A549 (cell line): ENCODE measurements around the gene CARMIL1. TPM values are rescaled to one million over a fixed set of nuclear protein-coding genes. Genes with fewer than 3 reads are reported as not detected.

ENCODE experiments used
- ATAC-seq, 2 experiments: fragments of 200-7000 bp in 1 of 2; fragments of >200 bp in 1 of 2; cut with Nextera tagmentation in 1 of 2; cut with Tn5 transposase in 1 of 2; 3 replicates each; pipeline versions ENCODE4 v1.8.0 to v1.9.1; 2018 to 2020; ENCODE audit warnings: mild to moderate bottlenecking in 1 of 2, moderate library complexity in 1 of 2
- CTCF ChIA-PET: fragments of 300-600 bp; sonication (Branson Sonifier 250); formaldehyde crosslinking; extraction: SDS; loops from one replicate; lab custom pipeline; 2021; ENCODE audit warnings: antibody characterized with exemption, inconsistent platforms; lab: Yijun Ruan, JAX
- POLR2A ChIA-PET: fragments of 350-600 bp; formaldehyde crosslinking; extraction: SDS; loops from one replicate; lab custom pipeline; 2021; ENCODE audit warnings: antibody characterized with exemption, inconsistent platforms; lab: Yijun Ruan, JAX
- DNase-seq, 2 experiments: peaks; one replicate each; pipeline versions ENCODE4 v3.0.0 to v3.0.0-alpha.2; 2011 to 2016; ENCODE audit warnings: low read depth in 1 of 2, low spot score in 1 of 2
- FAIRE-seq: peaks from 2 replicates; lab custom pipeline; 2011; peaks lifted over from hg19 to GRCh38; lab: Jason Lieb, UNC
- H3K27ac ChIP-seq, 2 experiments: fragments of >200 bp; sonication (Bioruptor Twin); formaldehyde crosslinking; 3 replicates each; pipeline ENCODE4 v1.5.1; 2016 to 2017
- H3K4me1 ChIP-seq: fragments of >200 bp; sonication (Bioruptor Twin); formaldehyde crosslinking; 3 replicates; pipeline ENCODE4 v1.6.1; 2016
- H3K4me2 ChIP-seq: fragments of >200 bp; sonication (Bioruptor Twin); formaldehyde crosslinking; 3 replicates; pipeline ENCODE4 v1.6.1; 2016
- H3K4me3 ChIP-seq: fragments of >200 bp; sonication (Bioruptor Twin); formaldehyde crosslinking; 3 replicates; pipeline ENCODE4 v1.5.1; 2016
- H3K9me3 ChIP-seq: fragments of >200 bp; sonication (Bioruptor Twin); formaldehyde crosslinking; 3 replicates; pipeline ENCODE4 v1.6.1; 2016
- BHLHE40 ChIP-seq: IDR thresholded peaks from 2 replicates; pipeline ENCODE4 v1.6.1; 2012; ENCODE audit warnings: low read depth, low read length, inconsistent platforms
- CBX2 ChIP-seq: fragments of 200-600 bp; sonication (generic); IDR thresholded peaks from 2 replicates; pipeline ENCODE4 v1.6.1; 2016; ENCODE audit warnings: low read depth, mild to moderate bottlenecking, borderline replicate concordance
- CEBPB ChIP-seq, 2 experiments: fragments of >200 bp in 1 of 2; sonication (Bioruptor Twin) in 1 of 2; formaldehyde crosslinking in 1 of 2; IDR thresholded peaks; 2 replicates each; pipeline ENCODE4 v1.6.1; 2012 to 2016
- CHD2 ChIP-seq: fragments of 150-350 bp; IDR thresholded peaks from 2 replicates; pipeline ENCODE4 v1.6.1; 2014; ENCODE audit warnings: low read length; ENCODE audit not compliant: partially characterized antibody
- CHD4 ChIP-seq: fragments of 200-600 bp; sonication (generic); IDR thresholded peaks from 2 replicates; pipeline ENCODE4 v1.6.1; 2016; ENCODE audit warnings: antibody characterized with exemption, mild to moderate bottlenecking, borderline replicate concordance
- CTCF ChIP-seq: fragments of >200 bp; sonication (Bioruptor Twin); formaldehyde crosslinking; IDR thresholded peaks from 3 replicates; pipeline ENCODE4 v1.5.1; 2016
- EHMT2 ChIP-seq: fragments of 200-600 bp; sonication (generic); IDR thresholded peaks from 2 replicates; pipeline ENCODE4 v1.6.1; 2016; ENCODE audit warnings: antibody characterized with exemption, low read depth, mild to moderate bottlenecking, moderate library complexity
- EP300 ChIP-seq, 2 experiments: fragments of >200 bp; sonication (Bioruptor Twin); formaldehyde crosslinking; IDR thresholded peaks; 2 replicates in 1 of 2; 3 replicates in 1 of 2; pipeline ENCODE4 v1.6.1; 2016 to 2017
- ESRRA ChIP-seq: fragments of 150-350 bp; IDR thresholded peaks from 2 replicates; pipeline ENCODE4 v1.6.1; 2014; ENCODE audit warnings: mild to moderate bottlenecking, low read length, borderline replicate concordance
- FOSB ChIP-seq: fragments of 250-450 bp; sonication (Bioruptor Pico); IDR thresholded peaks from 2 replicates; pipeline ENCODE4 v1.5.0; 2020; ENCODE audit warnings: mild to moderate bottlenecking, moderate library complexity
- FOSL2 ChIP-seq, 2 experiments: fragments of 450-650 bp in 1 of 2; fragments of >200 bp in 1 of 2; sonication (Bioruptor Twin) in 1 of 2; formaldehyde crosslinking; IDR thresholded peaks; 2 replicates each; pipeline versions ENCODE4 v1.5.0 to v1.6.1; 2016 to 2020; ENCODE audit warnings: mild to moderate bottlenecking in 1 of 2, moderate library complexity in 1 of 2
- HEYL ChIP-seq: fragments of 250-450 bp; sonication (Bioruptor Pico); IDR thresholded peaks from 2 replicates; pipeline ENCODE4 v1.8.0; 2021; ENCODE audit warnings: mild to moderate bottlenecking, moderate library complexity
- JUN ChIP-seq, 2 experiments: fragments of >200 bp; sonication (Bioruptor Twin); formaldehyde crosslinking; IDR thresholded peaks; 2 replicates in 1 of 2; 3 replicates in 1 of 2; pipeline ENCODE4 v1.6.1; 2016 to 2017
- KDM1A ChIP-seq: fragments of 200-600 bp; sonication (generic); IDR thresholded peaks from 2 replicates; pipeline ENCODE4 v1.6.1; 2016; ENCODE audit warnings: low read depth, mild to moderate bottlenecking
- NFE2L2 ChIP-seq: fragments of 150-350 bp; conservative IDR thresholded peaks from 2 replicates; pipeline ENCODE4 v1.6.1; 2014; ENCODE audit warnings: low read length
- NR3C1 ChIP-seq: fragments of >200 bp; sonication (Bioruptor Twin); formaldehyde crosslinking; IDR thresholded peaks from 3 replicates; pipeline ENCODE4 v1.6.1; 2017
- PHF8 ChIP-seq: fragments of 200-600 bp; sonication (generic); IDR thresholded peaks from 2 replicates; pipeline ENCODE4 v1.6.1; 2016; ENCODE audit warnings: low read depth, mild to moderate bottlenecking, antibody characterized with exemption, moderate library complexity, borderline replicate concordance
- POLR2A ChIP-seq: IDR thresholded peaks from 2 replicates; pipeline ENCODE4 v1.6.1; 2012; ENCODE audit warnings: mild to moderate bottlenecking, low read length
- POLR2AphosphoS2 ChIP-seq: conservative IDR thresholded peaks from 2 replicates; pipeline ENCODE4 v1.6.1; 2012; ENCODE audit warnings: low read length, improper control_type of control experiment, inconsistent platforms
- RARB ChIP-seq: fragments of 250-450 bp; sonication (Bioruptor Pico); IDR thresholded peaks from 2 replicates; pipeline ENCODE4 v1.8.0; 2021; ENCODE audit warnings: mild to moderate bottlenecking, moderate library complexity
- RCOR1 ChIP-seq: fragments of 150-350 bp; IDR thresholded peaks from 2 replicates; pipeline ENCODE4 v1.6.1; 2014; ENCODE audit warnings: antibody characterized with exemption, low read length, low read depth
- RNF2 ChIP-seq: fragments of 200-600 bp; sonication (generic); IDR thresholded peaks from 2 replicates; pipeline ENCODE4 v1.6.1; 2016; ENCODE audit warnings: low read depth, mild to moderate bottlenecking, antibody characterized with exemption, moderate library complexity, borderline replicate concordance
- SMC3 ChIP-seq: fragments of >200 bp; sonication (Bioruptor Twin); formaldehyde crosslinking; IDR thresholded peaks from 3 replicates; pipeline ENCODE4 v1.6.1; 2018; ENCODE audit warnings: inconsistent platforms
- TP53 ChIP-seq: fragments of 250-450 bp; sonication (Bioruptor Pico); IDR thresholded peaks from 2 replicates; pipeline ENCODE4 v1.5.0; 2021; ENCODE audit warnings: mild to moderate bottlenecking, moderate library complexity
- ZC3H11A ChIP-seq: fragments of 450-650 bp; IDR thresholded peaks from 2 replicates; pipeline ENCODE4 v1.6.1; 2014; ENCODE audit warnings: antibody characterized with exemption, mild to moderate bottlenecking
- ZNF302 ChIP-seq: fragments of 250-450 bp; sonication (Bioruptor Pico); IDR thresholded peaks from 2 replicates; pipeline ENCODE4 v1.9.0; 2021; ENCODE audit warnings: inconsistent platforms, mild to moderate bottlenecking, moderate library complexity
- WGBS: methylation state at CpG from one replicate; pipeline ENCODE4 v1.1.6; 2017; ENCODE audit errors: missing lambda C conversion rate; 5-methylcytosine and 5-hydroxymethylcytosine counted together
- polyA plus RNA-seq, 4 experiments: library from polyadenylated mRNA; depleted of rRNA in 3 of 4; stranded (reverse); fragments of >200 nt; fragmentation: RNase III in 1 of 4; extraction: RNeasy Plus Mini Kit Qiagen cat#74134 plus additional on column Dnase treatment in 1 of 4; gene quantifications; 2 replicates in 3 of 4; 3 replicates in 1 of 4; pipeline ENCODE4 v1.2.3, GENCODE V29; 2011 to 2017
- TF ChIP-seq, protein P1 (sequence below): fragments of >200 bp; sonication (Bioruptor Twin); formaldehyde crosslinking; IDR thresholded peaks from 3 replicates; pipeline ENCODE4 v1.6.1; 2016
- TF ChIP-seq, protein P2 (sequence below): IDR thresholded peaks from 2 replicates; pipeline ENCODE4 v1.6.1; 2012

The CARMIL1 gene
- polyA plus RNA-seq, 2 of the 4 experiments (the other 2 are of a cell fraction), result 11.5 to 11.8 TPM

DNA sequence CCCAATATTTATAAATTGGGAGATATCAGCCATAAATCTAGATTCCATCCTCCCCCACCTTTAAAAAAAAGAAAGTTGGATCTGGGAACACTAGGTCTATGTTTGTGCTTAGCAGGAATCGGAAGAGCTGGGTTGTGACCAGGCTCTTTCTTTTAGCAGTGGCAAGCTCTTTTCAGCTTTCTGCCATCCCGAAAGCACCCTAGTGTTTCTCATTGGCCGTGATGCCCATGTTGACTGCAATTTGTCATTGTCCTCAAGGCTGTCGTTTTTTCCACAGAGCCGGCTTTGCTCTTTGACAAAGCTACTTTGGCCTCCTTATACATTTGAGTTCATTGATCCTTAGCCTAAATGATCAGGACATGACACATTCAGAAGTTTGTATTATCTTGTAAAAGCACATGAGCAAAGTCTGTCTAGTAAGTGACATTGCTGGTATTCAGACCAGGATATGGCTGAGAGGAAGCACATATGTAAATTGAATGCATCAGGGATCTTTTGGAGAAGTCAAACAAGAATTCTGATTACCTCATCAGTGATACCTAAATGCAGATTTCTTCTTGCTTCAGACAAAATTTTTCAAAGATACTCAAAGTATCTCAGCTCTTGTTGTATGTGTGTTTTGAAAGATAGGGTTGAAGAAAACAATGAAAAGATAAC lies 50.1 kb downstream of the CARMIL1 start:
- Histone ChIP-seq H3K4me3 (no peak overlapping the region), H3K9me3 (no peaks in the 10 kb centered on the region), H3K4me1 (0 out of 3 replicates have a peak, but pooled peaks cover 3% of the 10 kb centered on the region), H3K27ac (no peak overlapping the region), H3K4me2 (no peak overlapping the region)
- ChIA-PET CTCF (no interaction called here), POLR2A (interaction anchor here (0.8 kb wide), 1 partner anchor 50 kb away, joined by 9 read pairs; the partner anchor contains the start of gene CARMIL1)
- TF ChIP-seq CHD4 (no peak), KDM1A (no peak), FOSB (CRISPR knock-in tag) (no peak), BHLHE40 (no peak), JUN (IDR thresholded peaks at IDR 0.05) (no peak), POLR2AphosphoS2 (no peak), TP53 (CRISPR knock-in tag) (no peak), CEBPB (IDR thresholded peaks at IDR 0.05) (no peak), EP300 (IDR thresholded peaks at IDR 0.05) (no peak), HEYL (no peak), CBX2 (no peak), RNF2 (no peak)
- TF ChIP-seq, protein P1, sequence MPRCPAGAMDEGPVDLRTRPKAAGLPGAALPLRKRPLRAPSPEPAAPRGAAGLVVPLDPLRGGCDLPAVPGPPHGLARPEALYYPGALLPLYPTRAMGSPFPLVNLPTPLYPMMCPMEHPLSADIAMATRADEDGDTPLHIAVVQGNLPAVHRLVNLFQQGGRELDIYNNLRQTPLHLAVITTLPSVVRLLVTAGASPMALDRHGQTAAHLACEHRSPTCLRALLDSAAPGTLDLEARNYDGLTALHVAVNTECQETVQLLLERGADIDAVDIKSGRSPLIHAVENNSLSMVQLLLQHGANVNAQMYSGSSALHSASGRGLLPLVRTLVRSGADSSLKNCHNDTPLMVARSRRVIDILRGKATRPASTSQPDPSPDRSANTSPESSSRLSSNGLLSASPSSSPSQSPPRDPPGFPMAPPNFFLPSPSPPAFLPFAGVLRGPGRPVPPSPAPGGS, result no peak
- TF ChIP-seq, protein P2, sequence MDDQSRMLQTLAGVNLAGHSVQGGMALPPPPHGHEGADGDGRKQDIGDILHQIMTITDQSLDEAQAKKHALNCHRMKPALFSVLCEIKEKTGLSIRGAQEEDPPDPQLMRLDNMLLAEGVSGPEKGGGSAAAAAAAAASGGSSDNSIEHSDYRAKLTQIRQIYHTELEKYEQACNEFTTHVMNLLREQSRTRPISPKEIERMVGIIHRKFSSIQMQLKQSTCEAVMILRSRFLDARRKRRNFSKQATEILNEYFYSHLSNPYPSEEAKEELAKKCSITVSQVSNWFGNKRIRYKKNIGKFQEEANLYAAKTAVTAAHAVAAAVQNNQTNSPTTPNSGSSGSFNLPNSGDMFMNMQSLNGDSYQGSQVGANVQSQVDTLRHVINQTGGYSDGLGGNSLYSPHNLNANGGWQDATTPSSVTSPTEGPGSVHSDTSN, result no peak
- FAIRE-seq (no peak), DNase-seq (no peak), ATAC-seq (no peak)
- 84% methylated on average over 5 of the region's 5 CpGs for WGBS

DNA sequence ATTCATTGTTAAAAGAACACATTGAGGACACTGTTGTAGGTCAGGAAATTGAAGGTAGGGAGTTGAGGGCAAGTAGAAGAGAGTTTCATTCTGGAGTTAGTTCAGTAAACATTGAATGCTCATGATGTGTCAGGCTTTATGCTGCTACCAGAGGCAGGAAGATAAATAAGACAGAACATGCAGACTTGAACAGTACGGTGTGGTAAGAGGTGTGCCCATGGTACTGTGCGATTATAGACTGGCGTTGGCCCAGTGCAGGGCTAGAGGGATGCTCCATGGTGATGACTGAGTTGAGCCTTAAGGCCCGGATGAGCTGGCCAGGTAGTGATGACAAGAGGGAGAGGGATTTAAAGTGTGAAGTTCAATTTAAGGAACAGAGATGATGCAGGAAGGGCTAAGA lies 50.8 kb downstream of the CARMIL1 start:
- POLR2A ChIA-PET, result interaction anchor here (0.8 kb wide), 1 partner anchor 50 kb away, joined by 9 read pairs; the partner anchor contains the start of gene CARMIL1
- no peak for FAIRE-seq
- CTCF ChIA-PET, result no interaction called here
- no peak for TF ChIP-seq EHMT2
- TF ChIP-seq POLR2A, result no peak
- no peak for TF ChIP-seq KDM1A
- TF ChIP-seq RARB (CRISPR knock-in tag), result no peak
- TF ChIP-seq RCOR1, result no peak
- Histone ChIP-seq H3K4me2 (no peak overlapping the region), H3K9me3 (no peaks in the 10 kb centered on the region), H3K27ac (no peak overlapping the region), H3K4me1 (0 out of 3 replicates have a peak, but pooled peaks cover 3% of the 10 kb centered on the region), H3K4me3 (no peak overlapping the region)
- DNase-seq, result no peak
- 64% methylated on average over 4 of the region's 4 CpGs for WGBS
- no peak; a peak in 1 of 6 replicates for ATAC-seq

- H3K4me3 ChIP-seq, result no peak overlapping the region
- 69% methylated on average over 5 of the region's 5 CpGs for WGBS
- 0 out of 3 replicates have a peak, but pooled peaks cover 3% of the 10 kb centered on the region for H3K4me1 ChIP-seq
- ChIA-PET CTCF (no interaction called here), POLR2A (no interaction called here)
- ATAC-seq (no peak), DNase-seq (no peak), FAIRE-seq (no peak)
- H3K4me2 ChIP-seq, result no peak overlapping the region
- H3K27ac ChIP-seq, result no peak overlapping the region
- H3K9me3 ChIP-seq, result no peaks in the 10 kb centered on the region
- TF ChIP-seq RNF2 (no peak), FOSL2 (IDR thresholded peaks at IDR 0.05) (no peak), FOSL2 (CRISPR knock-in tag; IDR thresholded peaks at IDR 0.05) (no peak), NR3C1 (no peak), ZC3H11A (no peak), CHD2 (no peak), NFE2L2 (no peak), ZNF302 (no peak), POLR2A (no peak), EHMT2 (no peak), CEBPB (IDR thresholded peaks at IDR 0.05) (no peak), CTCF (no peak), PHF8 (no peak), ESRRA (no peak), SMC3 (no peak)
- TF ChIP-seq, protein P1, result no peak
Observed at GRCh38 chr6:25330796-25331685, 51.9 kb downstream of the CARMIL1 start.
